Dermis microvascular lymphatic vessel endothelial cell (primary cell): ENCODE measurements around the gene RAB7B. TPM values are rescaled to one million over a fixed set of nuclear protein-coding genes. Genes with fewer than 3 reads are reported as not detected.
A peak's percentile ranks its signal among the peaks of the same experiment; 100 is the strongest.

ENCODE experiments used
- DNase-seq, 2 donors: peaks; one replicate each; pipeline versions ENCODE4 v3.0.0 to v3.0.0-alpha.2; 2010; ENCODE audit warnings: low read depth in 2 of 2
- total RNA-seq: library from RNA; depleted of rRNA; stranded (reverse); fragments of >200 nt; gene quantifications from 2 replicates; pipeline ENCODE4 v1.2.1, GENCODE V29; 2014

The RAB7B gene
- total RNA-seq, 1 donor from 2014 or later, result not detected

DNA sequence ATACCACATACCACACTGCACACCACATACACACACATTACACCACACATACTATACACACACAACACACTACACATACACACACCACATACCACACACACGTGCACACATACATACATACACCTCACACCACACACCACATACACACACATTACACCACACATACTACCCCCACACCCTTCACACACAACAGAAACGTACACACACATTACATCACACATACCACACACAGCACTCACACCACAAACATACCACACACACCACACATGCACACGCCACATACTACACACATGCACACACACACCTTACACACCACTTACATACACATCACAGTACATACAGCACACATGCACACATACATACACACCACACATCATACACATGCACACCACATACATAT lies 28.5 kb downstream of the RAB7B start:
- no peak for DNase-seq

DNA sequence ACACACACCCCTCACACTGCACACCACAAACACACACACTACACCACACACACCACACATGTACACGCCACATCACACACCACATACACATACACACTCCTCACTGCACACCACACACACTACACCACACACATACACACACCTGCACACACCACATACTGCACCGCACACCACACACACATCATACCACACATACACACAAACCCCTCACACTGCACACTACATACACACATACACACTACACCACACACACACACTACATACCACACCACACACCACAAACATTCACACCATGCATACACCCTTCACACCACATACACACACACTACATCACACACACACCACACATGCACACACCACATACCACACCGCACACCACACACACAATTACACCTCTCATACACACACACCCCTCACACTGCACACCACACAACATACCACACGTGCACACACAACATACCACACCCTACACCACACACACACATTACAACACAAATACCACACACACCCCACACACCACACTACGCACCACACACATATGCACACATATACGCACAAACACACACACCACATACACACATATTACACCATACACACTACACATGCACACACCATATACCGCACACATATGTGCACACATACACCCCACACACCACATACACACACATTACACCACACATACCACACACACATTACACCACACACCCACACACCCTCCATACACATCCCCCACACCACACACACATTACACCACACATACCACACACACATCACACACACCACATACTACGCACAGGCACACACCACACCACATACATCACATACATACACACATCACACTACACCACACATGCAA lies 29.6 kb downstream of the RAB7B start:
- no peak for DNase-seq

DNA sequence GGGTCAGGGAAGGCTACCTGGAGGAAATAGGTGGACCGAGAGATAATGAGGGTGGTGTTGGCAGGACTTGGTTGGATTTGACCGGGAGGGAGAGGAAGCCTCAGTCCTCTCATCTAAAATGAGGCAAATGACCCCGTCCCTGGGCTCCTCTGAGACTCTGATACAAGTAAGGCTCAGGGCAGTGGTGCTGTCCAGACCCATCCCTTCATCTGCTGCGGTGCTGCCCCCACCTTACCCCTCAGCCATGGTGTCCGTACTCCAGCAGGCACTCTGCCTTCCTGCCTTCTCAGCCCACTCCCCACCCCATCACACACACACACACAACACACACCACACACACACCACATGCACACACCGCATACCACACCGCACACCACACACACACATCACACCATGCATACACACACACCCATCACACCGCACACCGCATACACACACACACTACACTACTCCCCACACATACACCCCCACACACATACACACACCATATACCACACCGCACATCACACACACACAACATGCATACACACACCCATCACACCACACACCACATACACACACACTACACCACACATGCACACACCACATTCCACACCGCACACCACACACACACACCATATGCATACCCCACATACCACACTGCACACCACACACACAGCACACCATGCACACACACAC lies 30.6 kb downstream of the RAB7B start:
- DNase-seq, result no peak

DNA sequence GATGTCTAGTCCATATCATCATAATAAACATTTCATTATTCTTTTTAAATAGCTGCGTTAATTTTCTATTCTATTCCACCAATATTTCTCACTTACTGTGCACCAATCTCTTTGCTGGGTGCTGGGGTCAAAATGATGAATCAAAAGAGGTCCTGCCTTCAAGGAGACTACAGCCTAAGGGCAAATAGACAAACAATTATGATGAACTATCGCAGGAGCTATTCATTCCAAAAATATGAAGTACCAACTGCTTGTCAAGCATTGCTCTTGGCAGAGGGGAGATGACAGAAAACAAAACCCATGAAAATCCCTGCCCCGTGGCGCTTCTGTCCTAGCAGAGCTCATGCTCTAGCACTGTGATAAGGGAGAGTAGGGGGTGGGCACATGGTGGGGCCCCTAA lies 31.1 kb downstream of the RAB7B start:
- DNase-seq, result no peak

DNA sequence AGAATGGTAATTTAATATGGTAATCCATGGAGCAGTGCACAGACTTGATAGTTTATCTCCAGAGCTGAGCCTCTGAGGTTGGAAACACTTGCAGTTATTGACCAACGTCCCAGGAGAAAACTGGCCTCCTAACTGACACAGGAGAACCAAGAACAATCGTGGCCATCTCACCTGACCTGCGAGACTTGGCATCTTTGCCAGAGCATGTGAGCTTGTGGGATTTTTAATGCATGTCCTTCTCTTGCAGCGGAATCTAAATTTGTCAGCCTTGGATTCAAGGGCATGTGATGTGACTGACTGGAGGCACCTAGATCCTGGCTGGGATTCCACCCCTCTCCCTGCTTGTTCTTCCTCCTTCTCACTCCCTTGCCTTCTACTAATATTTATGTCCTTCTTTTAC lies 32.1 kb downstream of the RAB7B start:
- no peak for DNase-seq

DNA sequence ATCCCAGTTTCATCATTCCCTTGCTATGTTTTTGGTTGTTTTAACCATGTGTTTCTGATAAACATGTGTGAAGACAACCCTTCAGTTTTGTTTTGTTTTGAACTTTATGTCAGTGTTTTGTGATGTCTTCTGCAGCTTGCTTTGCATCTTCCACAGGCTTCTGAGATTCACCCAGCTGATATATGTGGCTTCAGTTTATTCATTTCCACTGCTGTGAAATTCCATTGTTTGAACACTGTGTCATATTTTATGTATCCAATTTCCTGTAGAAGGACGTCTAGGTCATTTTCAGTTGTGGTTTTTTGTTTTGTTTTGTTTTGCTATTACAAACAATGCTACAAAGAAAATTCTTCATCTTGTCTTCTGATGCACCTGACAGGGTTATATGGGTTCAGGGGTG lies 32.7 kb downstream of the RAB7B start:
- DNase-seq, result peak; percentile 12 to 59

DNA sequence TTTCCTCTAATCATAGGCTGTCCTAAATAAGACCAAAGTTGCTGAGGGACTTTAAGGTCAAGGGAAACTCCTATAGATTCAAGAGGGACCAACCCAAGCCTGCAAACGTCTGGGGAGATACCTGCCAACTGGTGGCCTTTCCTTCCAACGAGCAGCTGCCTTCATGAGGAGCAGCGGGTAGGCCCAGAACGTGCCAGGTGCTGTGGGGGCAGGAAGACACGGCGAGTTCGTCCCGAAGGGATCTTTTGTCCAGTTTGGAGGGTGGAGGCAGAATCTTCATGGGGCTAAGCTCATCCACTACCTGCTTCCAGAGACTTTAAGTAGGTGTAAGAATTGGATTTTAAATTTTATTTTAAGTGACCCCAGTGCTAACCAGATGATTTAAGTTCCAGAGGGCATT lies 34.0 kb downstream of the RAB7B start:
- DNase-seq, result no peak

DNA sequence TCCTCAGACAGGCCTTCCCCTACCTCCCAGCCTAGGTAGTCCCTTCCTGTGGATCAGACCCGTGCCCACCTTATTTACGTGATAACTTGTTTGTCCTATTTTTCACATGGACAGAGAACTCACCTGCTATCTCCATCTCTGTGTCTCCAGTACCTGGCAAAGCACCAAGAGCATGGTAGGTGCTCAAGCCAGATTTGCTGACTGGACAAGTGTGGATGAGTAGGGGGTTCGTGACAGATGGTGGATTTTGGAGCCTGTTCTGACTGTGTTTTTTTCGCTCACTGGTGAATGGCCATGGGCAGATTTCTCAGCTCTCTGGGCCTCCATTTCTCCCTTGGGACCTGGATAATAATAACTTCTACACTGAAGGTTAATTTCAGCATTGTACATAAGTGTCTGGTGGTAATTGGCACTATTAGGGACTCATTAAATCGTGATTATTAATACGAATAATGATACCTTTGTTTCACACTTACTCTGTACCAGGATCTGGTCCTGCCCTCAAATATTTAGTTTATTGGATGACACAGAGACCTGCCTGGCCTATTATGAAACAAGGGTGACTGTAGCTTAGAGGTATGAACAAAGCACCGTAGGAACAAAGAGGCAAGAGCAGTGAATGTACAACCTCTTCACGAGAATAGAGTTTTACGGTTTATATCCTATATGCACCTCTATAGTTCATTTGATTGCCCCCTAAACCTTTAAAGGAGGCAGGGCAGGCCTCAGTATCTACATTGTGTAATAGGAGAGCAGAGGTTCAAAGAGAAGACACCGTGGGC lies 35.5 kb downstream of the RAB7B start:
- no peak for DNase-seq

DNA sequence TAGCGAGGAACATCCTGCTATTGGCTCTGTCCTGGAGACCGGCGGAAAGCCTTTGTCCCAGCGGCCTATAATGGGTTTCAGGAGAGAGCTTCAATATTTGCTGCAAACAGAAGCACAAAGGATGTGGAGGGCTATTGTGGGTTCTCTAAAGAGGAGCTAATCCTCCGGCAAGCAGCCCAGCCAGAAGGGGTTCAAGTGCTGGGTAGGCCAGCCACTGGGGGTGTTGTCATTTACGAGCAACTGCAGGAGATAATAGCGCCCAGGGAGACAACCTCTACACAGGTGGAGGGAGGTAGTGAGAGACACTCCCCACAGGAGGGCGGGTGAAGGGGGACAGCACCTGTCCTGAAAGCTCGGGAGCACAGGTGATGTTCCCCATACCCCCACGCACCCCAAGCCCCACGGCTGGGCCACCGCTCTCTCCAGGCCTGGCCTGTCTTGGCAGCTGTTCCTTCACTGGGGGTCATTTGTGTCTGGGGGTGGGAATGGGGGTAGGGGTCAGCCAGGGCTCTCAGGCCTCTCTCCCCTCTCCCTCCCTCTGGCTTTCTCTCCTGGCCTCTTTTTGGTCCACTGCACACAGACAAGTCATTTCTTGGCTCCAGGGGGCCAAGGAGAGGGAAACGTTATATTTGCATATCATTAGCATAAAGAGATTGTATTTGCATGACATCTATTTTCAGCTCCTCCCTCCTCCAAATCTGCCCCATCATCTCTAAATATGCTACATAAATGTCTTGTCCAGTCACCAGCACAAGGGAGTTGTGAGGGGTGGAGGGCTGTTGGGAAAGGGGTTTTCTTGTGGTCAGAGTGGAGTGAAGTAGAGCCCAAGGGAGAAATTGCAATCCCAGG lies 37.9 kb downstream of the RAB7B start:
- DNase-seq, result no peak

DNA sequence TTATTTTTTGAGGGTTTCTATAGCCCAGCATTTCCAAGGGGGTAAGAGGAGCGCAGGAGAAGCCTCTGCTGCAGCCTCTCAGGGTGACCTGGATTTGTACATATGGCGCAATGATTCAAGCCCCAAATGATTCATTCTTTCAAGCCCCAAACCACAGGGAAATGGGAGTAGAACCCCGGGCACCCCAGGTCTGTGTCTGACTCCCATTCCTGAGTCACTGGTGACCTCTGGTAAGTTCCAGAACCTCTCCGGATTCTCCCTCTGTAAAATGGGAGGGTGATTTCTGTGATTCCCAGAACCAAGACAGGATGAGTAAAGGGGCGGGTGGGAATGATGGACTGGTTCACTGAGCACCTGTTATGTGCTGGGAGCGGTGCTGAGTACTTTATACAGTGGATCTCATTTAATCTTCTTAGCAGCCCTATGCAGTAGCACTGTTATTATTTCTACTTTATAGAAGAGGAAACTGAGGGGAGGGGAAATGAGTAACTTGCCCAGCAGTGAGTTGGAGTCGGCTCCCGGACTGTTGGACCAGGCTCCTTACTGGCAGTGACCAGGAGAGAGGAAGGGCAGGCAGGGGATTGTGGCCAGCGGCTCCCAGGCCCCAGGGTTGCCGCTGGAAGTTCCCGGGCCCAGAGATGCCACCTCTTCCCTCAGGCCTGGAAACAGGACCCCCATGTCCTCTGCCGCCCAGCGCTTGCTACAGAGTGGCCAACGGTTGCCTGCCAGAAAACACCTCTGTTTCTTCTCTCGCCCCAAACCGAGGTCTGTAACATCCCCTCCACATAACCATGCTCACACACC lies 39.6 kb downstream of the RAB7B start:
- DNase-seq, result peak in 1 of 2 donors; percentile 29

DNA sequence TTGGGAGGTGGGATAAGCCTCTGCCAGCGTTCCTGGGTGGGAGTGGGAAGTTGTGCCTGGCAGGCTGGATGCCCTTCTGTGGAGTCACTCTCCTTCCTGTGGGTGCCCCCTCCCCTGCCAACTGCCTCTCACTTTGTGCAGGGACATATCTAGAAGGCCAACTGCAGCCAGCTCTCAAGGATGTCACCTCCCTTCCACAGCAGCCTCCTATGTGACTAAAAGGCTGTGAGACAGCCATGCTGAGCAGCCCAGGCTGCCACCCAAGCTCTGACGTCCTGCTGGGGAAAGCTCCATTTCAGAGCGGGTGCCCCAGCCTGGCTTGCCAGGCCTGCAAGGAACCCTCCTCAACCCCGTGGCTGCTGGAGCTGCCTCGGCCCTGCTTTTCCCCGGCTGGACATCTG lies 40.4 kb downstream of the RAB7B start:
- DNase-seq, result no peak

DNA sequence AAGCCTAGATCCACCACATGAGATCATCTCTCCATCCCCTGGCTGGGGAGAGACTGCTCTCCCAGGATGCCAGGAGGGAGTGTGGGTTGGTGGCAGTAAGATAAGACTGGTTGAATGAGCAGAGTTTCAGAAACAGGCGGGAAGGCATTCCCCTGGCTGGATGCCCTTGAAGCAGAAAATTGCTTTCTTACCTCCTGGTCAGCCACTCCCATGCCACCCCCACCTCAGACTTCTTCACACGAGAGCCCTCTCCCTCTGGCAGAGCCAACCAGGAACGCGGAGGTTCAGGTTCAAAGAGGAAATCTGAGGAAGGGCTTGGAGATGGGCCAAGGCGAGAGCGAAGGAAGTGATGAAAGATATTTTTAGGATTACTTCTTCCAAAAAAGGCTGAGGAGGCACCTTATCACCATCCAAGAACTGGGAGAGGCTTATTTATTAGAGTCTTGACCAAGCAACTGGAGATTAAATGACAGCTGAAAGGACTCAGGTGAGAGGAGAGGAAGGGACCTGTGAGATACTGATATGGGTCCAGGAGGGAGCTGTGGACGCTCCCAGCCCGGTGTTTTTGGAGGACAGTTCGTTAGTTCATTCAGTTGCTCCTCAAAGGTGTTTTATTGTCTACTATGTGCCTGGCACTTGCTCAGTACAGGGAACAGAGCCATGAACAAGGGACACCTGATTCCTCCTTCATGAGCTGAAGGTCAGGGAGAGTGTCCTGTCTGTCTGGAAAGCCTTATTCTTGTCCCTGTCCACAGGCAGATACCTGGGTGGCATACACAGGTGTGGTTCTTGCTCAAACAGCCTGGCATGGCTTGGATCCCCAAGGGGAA lies 41.0 kb downstream of the RAB7B start:
- peak in 1 of 2 donors; percentile 23 for DNase-seq

DNA sequence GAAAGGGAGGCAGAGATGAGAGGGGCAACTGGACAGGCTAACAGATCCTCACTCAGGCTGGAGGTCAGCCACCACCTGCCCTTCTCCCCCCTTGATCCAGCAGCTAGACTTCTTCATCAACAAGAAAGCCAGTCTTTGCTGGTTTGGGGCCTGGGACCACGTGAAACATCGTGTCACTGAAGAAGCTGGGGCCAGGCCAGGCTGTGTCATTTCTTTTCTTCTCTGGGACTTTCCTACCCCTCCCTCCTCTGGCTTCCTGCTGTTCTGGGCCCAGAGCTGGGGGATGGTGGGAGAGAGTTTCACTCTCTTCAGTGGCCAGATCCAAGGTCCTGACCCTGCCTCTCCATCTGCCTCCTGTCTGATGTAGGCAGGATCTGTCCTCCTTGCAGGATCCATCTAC lies 41.8 kb downstream of the RAB7B start:
- peak in 1 of 2 donors; percentile 70 for DNase-seq

DNA sequence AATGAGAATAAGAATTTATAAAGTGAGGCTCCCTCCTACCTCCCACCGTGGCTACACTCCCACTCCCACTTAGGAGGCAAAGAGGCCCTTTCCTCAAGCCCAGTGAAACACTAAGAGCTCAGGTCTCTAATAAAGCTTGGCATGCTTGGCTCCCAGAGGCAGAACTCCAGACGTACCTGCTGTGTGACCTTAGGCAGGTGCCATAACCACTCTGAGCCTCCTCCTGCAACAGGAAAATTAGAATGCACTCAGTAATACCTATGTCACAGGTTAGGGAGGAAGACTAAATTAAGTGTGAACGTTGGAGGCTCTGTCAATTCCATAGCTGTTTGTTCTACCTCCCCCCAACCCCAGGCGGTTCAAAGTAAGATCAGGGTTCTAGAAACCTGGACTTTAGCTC lies 43.4 kb downstream of the RAB7B start:
- DNase-seq, result no peak

DNA sequence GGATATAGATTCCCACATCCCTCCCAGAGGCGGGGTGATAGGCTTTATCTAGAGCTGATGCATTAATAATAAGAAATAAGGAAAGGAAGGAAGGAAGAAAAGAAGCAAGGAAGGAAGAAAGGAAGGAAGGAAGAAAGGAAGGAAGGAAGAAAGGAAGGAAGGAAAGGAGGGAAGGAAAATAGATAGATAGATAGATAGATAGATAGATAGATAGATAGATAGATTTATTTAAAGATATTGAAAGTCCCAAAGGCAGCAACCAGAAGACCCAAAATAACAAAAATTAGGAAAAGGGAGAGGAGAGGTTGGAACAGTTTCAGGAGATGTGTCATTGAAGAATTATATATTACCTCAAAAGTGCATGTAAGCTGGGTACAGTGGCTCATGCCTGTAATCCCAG lies 47.7 kb downstream of the RAB7B start:
- no peak for DNase-seq

DNA sequence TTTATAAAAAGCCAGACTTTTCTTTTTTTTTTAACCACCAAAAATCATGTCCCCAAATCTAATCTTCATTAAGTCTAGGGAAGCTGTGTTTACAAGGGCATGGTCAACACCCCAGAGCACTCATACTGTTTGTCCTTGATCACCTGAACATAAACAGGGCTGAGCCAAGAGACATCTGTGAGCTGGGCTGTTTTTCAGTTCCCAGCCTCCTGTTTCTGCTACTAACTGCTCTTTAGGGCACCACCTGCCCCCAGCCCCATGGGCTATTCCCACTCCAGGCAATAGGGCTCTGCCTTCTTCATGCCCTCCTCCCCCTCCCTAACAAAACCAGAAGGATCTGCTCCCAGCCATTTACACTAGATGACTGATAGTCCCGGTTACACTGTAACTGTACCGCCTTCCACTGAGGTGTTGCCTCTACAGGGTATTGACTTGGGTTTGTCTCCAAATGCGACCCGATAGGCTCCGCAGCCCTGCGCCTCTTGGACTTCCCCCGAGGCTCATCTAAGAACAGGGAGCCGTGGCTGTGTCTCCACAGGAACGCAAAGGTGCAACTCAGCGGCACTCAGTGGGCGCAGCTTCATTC lies 48.3 kb downstream of the RAB7B start:
- DNase-seq, result no peak

DNA sequence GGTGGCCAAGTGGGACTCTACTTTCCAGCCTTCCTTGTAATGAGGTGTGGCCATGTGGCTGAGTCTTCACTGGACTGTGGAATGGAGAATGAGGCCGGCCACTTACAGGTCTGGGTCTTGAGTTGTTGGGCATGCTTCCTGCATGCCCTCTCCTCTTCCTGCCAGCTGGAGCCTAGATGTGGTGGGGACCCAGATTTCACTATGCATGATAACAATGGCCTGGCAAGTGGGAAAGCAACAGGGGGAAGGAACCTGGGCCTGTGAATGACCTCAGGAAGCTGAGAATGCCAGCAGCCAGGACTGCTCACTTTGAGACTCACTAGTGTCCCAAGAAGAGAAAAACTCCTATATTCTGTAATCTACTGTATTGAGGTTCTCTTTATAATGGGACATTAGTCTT lies 51.4 kb downstream of the RAB7B start:
- peak in 1 of 2 donors; percentile 39 for DNase-seq

DNA sequence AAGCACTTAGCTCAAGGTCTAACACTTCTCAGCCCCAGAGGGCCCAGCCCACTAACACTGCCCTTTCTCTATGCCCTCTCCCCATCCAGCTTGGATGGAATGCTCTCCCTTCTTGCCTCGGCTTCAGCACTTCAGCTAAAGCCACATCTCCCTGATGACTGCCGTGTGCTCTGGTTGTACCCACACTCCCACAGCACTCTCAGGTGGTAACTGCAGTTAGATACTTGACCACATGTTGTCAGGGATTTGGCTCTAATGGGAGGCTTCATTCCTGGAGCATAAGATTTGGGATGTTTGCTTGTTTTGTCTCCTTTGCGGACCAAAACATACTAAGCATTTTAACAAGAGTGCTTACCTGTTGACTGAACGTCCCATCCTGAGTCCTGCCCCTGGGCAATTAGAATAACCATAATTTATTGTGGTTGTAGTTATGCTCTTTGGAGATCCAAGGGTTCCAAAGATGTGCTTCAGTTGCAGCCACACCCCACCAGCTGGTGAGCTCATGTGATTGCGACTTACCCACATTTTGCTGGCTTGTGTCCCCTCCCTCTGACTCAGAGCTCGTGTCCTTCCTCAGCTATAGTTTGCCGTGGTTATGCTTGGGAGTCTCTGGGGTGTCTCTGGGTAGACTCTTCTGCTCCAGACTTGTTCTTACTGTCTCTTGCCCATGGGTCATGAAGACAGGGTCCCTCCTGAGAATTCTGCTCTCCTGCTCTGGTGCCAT lies 52.2 kb downstream of the RAB7B start:
- no peak for DNase-seq

DNA sequence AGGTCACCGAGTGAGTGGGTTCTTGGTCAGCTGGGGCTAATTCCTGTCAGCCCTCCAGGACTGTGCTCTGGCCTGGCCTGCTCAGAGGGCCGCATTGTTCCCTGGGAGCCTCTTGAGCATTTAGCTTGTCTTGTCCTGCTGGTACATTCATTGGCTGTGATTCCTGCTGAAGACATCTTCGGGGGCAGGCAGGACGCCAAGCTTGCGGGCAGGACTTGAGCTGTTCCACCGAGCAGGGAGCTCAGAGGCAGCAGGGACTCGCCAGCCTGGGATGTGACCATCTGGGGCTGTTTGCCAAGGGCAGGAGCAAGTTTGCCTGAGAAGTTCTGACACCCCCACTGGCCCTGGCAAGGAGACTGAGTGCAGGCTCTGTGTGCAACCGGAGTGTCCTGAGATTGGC lies 52.9 kb downstream of the RAB7B start:
- DNase-seq, result no peak
